Panc1 (cell line): ENCODE measurements around the gene SETD1B. TPM values are rescaled to one million over a fixed set of nuclear protein-coding genes. Genes with fewer than 3 reads are reported as not detected.
"Not testable (repeated sequence)": the region's sequence is repeated elsewhere in the genome, so short reads cannot be mapped to it uniquely, and the experiment has no call there.

Experiments used
- ATAC-seq: fragments of 200-7000 bp; cut with Tn5 transposase; 2 replicates; pipeline ENCODE4 v1.9.1; 2020; ENCODE audit warnings: mild to moderate bottlenecking, moderate library complexity
- BruUV-seq: library from RNA; stranded (reverse); fragments of 400-500 nt; replicated peaks from 2 replicates; lab custom pipeline; 2021; lab: Mats Ljungman, UMichigan
- CTCF ChIA-PET: fragments of 300-600 bp; sonication (Branson Sonifier 250); formaldehyde crosslinking; loops from one replicate; lab custom pipeline; 2022; ENCODE audit warnings: antibody characterized with exemption; lab: Charles Lee
- POLR2A ChIA-PET: fragments of 300-600 bp; sonication (Branson Sonifier 250); formaldehyde crosslinking; loops from one replicate; lab custom pipeline; 2022; ENCODE audit warnings: antibody characterized with exemption; lab: Charles Lee
- DNase-seq: peaks from one replicate; pipeline ENCODE4 v3.0.0-alpha.2; 2010; ENCODE audit warnings: low read depth, low spot score
- H3K27ac ChIP-seq: 2 replicates; pipeline ENCODE4 v1.5.1; 2011; ENCODE audit warnings: mild to moderate bottlenecking, low read length, inconsistent platforms
- H3K27me3 ChIP-seq: fragments of 200-500 bp; sonication (Bioruptor generic); 2 replicates; pipeline ENCODE4 v1.6.0; 2014; ENCODE audit warnings: low read length, inconsistent platforms; ENCODE audit not compliant: control insufficient read depth, insufficient read depth
- H3K36me3 ChIP-seq: fragments of 200-500 bp; sonication (Bioruptor generic); 2 replicates; pipeline ENCODE4 v1.5.1; 2014; ENCODE audit warnings: inconsistent platforms, mild to moderate bottlenecking, low read length, moderate library complexity; ENCODE audit not compliant: control insufficient read depth, insufficient read depth
- H3K4me1 ChIP-seq: 2 replicates; pipeline ENCODE4 v1.5.1; 2011; ENCODE audit warnings: inconsistent platforms, mild to moderate bottlenecking, low read length, moderate library complexity; ENCODE audit not compliant: control insufficient read depth, insufficient read depth
- H3K4me3 ChIP-seq, 2 experiments: 2 replicates each; pipeline ENCODE4 v1.5.1; 2011 to 2012; ENCODE audit warnings: low read depth in 2 of 2, low read length in 2 of 2, mild to moderate bottlenecking in 2 of 2, inconsistent platforms in 1 of 2, moderate library complexity in 1 of 2
- H3K9me3 ChIP-seq: fragments of 200-500 bp; sonication (Bioruptor generic); 2 replicates; pipeline ENCODE4 v1.5.1; 2014; ENCODE audit warnings: low read depth, mild to moderate bottlenecking, inconsistent platforms, low read length, moderate library complexity; ENCODE audit not compliant: control insufficient read depth, insufficient read depth
- POLR2AphosphoS5 ChIP-seq: IDR thresholded peaks from 2 replicates; pipeline ENCODE4 v1.6.1; 2012; ENCODE audit warnings: mild to moderate bottlenecking, low read depth, low read length, moderate library complexity
- SIN3A ChIP-seq: IDR thresholded peaks from 2 replicates; pipeline ENCODE4 v1.6.1; 2012; ENCODE audit warnings: low read depth, mild to moderate bottlenecking, low read length, moderate library complexity, borderline replicate concordance; ENCODE audit not compliant: insufficient read depth
- TCF7L2 ChIP-seq: IDR thresholded peaks from 2 replicates; pipeline ENCODE4 v1.6.1; 2011; ENCODE audit warnings: mild to moderate bottlenecking, low read depth, low read length, inconsistent platforms
- in situ Hi-C: cut with HindIII; loops from 2 replicates; pipeline ENCODE4 v1.10.0; 2016; ENCODE audit warnings: low sequenced_read_pairs, low pct_unique_long_range_greater_than_20kb
- intact Hi-C: fragments of 100-400 bp; cut with micrococcal nuclease; formaldehyde crosslinking; loops from one replicate; pipeline ENCODE4 v1.10.0; 2022; ENCODE audit not compliant: unreplicated experiment
- total RNA-seq: library from RNA; stranded (reverse); gene quantifications from one replicate; pipeline ENCODE4 v1.2.1, GENCODE V29; 2021; ENCODE audit not compliant: unreplicated experiment
- TF ChIP-seq, protein P1 (sequence below): fragments of 450-650 bp; IDR thresholded peaks from 2 replicates; pipeline ENCODE4 v1.5.1; 2017; ENCODE audit warnings: mild to moderate bottlenecking
- TF ChIP-seq, protein P2 (sequence below), 2 experiments: IDR thresholded peaks; 2 replicates each; pipeline ENCODE4 v1.6.1; 2011 to 2012; ENCODE audit warnings: low read depth in 2 of 2, control low read depth in 1 of 2, low read length in 1 of 2, mild to moderate bottlenecking in 1 of 2, moderate library complexity in 1 of 2; ENCODE audit not compliant: insufficient read depth in 1 of 2

SETD1B gene
- total RNA-seq, 1 experiment from 2014 or later, result 31.2 TPM

DNA sequence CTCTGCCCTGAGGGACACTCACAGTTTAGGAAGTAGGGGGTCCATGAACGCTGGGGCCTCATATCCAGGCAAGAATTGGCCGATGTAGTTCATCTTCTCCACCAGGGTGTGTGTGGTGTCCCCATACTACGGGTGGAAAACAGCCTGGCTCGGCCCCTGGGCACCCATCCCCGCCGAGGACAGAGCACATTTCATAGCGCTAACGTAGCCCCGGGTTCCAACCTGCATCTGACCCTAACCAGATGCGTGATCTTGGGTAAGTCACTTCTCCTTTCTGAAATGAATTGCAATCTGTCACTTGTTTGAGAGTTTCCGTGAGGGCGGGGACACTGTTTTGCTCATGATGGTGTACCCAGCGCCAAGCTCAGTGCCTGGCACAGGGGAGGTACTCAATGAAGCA lies 45.9 kb downstream of the SETD1B start:
- BruUV-seq, result no TSS peak
- peak; percentile 56; the same call in 1 of the 2 replicates for ATAC-seq
- H3K4me1 ChIP-seq, result no peaks in the 10 kb centered on the region
- CTCF ChIA-PET, result no interaction called here
- H3K27ac ChIP-seq, result no peak overlapping the region
- no peaks in the 10 kb centered on the region for H3K9me3 ChIP-seq
- TF ChIP-seq, protein P1, sequence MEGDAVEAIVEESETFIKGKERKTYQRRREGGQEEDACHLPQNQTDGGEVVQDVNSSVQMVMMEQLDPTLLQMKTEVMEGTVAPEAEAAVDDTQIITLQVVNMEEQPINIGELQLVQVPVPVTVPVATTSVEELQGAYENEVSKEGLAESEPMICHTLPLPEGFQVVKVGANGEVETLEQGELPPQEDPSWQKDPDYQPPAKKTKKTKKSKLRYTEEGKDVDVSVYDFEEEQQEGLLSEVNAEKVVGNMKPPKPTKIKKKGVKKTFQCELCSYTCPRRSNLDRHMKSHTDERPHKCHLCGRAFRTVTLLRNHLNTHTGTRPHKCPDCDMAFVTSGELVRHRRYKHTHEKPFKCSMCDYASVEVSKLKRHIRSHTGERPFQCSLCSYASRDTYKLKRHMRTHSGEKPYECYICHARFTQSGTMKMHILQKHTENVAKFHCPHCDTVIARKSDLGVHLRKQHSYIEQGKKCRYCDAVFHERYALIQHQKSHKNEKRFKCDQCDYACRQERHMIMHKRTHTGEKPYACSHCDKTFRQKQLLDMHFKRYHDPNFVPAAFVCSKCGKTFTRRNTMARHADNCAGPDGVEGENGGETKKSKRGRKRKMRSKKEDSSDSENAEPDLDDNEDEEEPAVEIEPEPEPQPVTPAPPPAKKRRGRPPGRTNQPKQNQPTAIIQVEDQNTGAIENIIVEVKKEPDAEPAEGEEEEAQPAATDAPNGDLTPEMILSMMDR, result no peak
- TF ChIP-seq, protein P2, sequence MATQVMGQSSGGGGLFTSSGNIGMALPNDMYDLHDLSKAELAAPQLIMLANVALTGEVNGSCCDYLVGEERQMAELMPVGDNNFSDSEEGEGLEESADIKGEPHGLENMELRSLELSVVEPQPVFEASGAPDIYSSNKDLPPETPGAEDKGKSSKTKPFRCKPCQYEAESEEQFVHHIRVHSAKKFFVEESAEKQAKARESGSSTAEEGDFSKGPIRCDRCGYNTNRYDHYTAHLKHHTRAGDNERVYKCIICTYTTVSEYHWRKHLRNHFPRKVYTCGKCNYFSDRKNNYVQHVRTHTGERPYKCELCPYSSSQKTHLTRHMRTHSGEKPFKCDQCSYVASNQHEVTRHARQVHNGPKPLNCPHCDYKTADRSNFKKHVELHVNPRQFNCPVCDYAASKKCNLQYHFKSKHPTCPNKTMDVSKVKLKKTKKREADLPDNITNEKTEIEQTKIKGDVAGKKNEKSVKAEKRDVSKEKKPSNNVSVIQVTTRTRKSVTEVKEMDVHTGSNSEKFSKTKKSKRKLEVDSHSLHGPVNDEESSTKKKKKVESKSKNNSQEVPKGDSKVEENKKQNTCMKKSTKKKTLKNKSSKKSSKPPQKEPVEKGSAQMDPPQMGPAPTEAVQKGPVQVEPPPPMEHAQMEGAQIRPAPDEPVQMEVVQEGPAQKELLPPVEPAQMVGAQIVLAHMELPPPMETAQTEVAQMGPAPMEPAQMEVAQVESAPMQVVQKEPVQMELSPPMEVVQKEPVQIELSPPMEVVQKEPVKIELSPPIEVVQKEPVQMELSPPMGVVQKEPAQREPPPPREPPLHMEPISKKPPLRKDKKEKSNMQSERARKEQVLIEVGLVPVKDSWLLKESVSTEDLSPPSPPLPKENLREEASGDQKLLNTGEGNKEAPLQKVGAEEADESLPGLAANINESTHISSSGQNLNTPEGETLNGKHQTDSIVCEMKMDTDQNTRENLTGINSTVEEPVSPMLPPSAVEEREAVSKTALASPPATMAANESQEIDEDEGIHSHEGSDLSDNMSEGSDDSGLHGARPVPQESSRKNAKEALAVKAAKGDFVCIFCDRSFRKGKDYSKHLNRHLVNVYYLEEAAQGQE (IDR thresholded peaks at IDR 0.05; ENCODE audit: insufficient read depth in 1 of 2, low read depth in 2 of 2, low read length in 1 of 2), result no peak
- TF ChIP-seq POLR2AphosphoS5, result no peak
- TF ChIP-seq SIN3A, result no peak
- TF ChIP-seq TCF7L2, result no peak
- no peaks in the 10 kb centered on the region for H3K27me3 ChIP-seq
- no peak overlapping the region for H3K4me3 ChIP-seq
- H3K36me3 ChIP-seq, result no peaks in the 10 kb centered on the region
- DNase-seq, result no peak
- intact Hi-C loops, result no loop called here
- POLR2A ChIA-PET, result no interaction called here
- in situ Hi-C loops, result no loop called here

DNA sequence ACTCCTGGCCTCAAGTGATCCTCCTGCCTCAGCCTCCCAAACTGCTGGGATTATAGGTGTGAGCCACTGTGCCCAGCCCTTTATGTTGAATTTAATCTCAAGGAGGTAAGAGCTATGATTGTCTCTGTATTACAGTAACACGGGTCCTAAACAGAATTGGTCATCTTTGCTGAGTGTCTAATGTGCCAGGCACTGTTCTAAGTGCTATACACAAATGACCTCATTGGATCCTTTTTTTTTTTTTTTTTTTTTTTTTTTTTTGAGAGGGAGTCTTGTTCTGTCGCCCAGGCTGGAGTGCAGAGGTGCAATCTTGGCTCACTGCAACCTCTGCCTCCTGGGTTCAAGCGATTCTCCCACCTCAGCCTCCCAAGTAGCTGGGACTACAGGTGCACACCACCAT lies 48.6 kb downstream of the SETD1B start:
- POLR2A ChIA-PET, result interaction anchor here (0.6 kb wide), 1 partner anchor 11 kb away, joined by 9 read pairs; no protein-coding TSS in a partner anchor
- H3K9me3 ChIP-seq, H3K27ac ChIP-seq, BruUV-seq, H3K36me3 ChIP-seq, in situ Hi-C loops, ATAC-seq, DNase-seq, H3K4me3 ChIP-seq, H3K27me3 ChIP-seq, H3K4me1 ChIP-seq, intact Hi-C loops: not testable (repeated sequence)
- CTCF ChIA-PET, result interaction anchor here (0.5 to 0.6 kb wide), 2 partner anchors 31 to 153 kb away, joined by 5 to 15 read pairs; no protein-coding TSS in a partner anchor

DNA sequence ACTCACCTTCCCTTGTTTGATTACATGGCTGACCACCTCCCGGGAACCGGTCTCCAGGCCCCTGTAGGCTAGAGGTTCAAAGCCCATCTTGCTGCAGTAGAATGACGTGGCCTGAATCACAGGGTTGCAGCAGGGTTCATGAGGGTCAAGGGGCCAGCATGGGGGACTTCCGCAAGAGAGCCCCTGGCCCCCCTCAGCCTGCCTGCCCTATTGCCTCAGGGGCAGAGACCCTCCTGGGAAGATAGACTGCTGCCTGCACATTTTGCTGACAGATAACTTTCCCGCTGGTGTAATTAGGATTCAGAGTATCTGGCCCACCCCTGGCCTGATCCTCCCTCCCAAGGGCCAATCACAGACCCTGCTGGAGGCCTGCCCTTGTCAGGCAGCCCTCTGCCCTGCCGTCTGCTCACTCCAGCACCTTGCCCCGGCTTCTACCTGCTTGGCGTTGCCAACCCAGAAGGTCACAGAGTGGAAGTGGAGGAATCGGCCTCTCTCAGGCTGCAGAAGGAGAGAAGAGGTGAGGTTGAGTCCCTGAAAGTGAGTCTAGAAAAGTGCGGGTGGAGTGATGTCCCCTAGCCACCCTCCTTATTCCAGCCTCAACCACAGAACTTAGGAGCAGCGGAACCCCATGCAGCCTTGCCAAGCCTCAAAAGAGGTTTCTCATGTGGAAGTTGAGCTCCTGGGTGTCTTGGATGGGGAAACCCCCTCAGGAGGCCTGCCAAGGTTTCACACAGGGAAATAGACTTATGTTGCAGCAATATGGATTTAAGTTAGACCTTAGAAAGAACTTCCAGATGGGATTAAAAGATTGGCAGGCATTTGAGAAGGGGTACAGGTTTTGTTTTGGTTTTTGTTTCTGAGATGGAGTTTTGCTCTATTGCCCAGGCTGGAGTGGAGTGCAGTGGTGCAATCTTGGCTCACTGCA lies 53.8 kb downstream of the SETD1B start:
- no peak for TF ChIP-seq SIN3A
- TF ChIP-seq, protein P1, result no peak
- no peak for TF ChIP-seq POLR2AphosphoS5
- TF ChIP-seq, protein P2 (IDR thresholded peaks at IDR 0.05; ENCODE audit: insufficient read depth in 1 of 2, low read depth in 2 of 2, low read length in 1 of 2), result no peak
- no peak for TF ChIP-seq TCF7L2
- ATAC-seq, result peak; percentile 31; the same call in 1 of the 2 replicates
- POLR2A ChIA-PET, result no interaction called here
- BruUV-seq, result no TSS peak
- CTCF ChIA-PET, result no interaction called here
- Histone ChIP-seq H3K4me1 (peaks cover 23% of the 10 kb centered on the region), H3K27ac (no peak overlapping the region), H3K27me3 (no peaks in the 10 kb centered on the region), H3K4me3 (no peak overlapping the region), H3K9me3 (no peaks in the 10 kb centered on the region), H3K36me3 (no peaks in the 10 kb centered on the region)
- intact Hi-C loops (no loop called here), in situ Hi-C loops (no loop called here)
- DNase-seq, result no peak
